GM19043 (cell line): ENCODE results near the gene MEOX1.

ENCODE experiments used
- ATAC-seq: cut with Tn5 transposase; IDR thresholded peaks from one replicate; pipeline ENCODE4 v1.9.1; 2021; ENCODE audit warnings: low read depth; ENCODE audit not compliant: unreplicated experiment

Gene MEOX1

DNA sequence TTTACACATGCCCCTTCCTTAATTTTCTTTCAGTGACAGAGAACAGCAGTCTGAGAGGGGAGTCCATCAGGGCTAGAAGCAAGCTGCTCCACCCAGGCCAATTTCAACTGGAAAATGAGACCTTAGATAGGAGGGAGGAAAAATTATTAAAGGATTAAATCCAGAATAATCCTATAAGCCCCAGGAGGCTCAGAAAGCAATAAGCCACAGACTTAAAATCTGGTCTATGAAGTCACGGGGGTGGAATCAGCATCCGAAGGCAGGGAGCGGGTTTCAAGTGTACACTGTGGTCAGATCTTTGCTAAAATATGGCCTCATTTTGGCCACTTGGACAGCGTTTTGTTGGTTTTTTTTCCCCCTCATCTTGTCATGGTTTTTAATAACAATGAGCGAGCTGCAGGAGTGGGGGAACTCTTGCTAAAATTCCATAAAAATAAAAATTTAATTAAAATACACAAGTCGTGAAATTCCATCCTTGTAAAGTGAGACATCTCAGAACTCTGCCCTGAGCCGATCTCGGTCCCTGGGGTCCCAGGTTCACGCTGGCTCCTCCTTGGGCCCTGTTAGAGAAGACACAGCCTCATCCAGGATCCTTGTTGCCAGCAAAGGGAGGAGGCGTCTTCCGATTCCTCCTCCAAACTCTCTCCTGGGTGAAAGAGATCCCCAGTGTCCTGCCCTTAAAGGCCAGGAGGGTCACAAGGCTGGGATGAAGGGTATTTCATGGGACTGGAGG is 63.9 kb downstream of the MEOX1 start:
- ATAC-seq = no peak

DNA sequence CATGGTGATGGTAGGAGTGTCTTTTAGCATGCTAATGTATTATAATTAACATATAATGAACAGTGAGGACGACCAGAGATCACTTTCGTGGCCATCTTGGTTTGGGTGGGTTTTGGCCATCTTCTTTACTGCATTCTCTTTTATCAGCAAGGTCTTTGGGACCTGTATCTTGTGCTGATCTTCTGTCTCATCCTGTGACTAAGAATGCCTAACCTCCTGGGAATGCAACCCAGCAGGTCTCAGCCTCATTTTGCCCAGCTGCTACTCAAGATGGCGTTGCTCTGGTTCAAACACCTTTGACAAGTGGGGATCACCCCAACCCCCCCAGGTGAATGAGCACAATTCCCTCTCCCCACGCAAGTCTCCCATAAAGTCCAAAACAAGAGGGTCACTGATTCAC is 66.3 kb downstream of the MEOX1 start:
- no peak for ATAC-seq

DNA sequence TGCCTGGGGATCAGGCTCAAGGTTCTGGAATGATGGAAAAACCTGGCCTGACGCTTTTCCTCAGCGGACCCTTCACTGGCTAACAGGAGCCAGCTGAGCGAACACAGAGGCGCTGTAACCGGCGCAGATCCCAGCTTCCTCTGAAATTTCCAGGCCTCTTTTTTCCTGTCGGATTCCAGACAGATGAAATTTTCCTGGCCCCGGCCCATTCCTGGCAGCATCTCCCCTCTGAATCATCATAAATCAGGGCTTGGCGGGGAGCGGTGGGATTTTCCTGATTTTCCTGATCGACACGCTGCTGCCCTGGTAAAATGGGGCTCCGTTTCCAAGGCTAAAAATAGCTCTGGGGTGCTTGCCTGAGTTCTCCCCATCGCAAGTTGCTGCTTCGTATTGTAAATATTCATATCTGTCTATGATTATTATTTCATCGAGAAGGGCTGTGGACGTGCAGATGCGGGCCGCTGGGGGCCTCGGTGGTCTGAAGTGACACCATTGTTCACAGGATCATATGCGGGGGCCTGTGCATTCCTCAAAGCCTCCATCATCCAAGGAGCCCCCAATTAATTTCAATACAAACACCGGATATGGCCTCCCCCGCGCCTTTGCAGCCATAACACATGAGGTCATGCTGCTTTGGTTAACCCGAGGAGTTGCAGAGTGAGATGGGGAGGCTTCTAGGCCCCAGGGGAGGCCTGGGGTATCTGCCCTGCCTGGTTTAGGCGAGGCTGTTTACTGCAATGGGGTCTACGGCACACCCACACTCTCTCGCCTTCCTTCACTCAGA is 69.8 kb downstream of the MEOX1 start:
- no peak for ATAC-seq

DNA sequence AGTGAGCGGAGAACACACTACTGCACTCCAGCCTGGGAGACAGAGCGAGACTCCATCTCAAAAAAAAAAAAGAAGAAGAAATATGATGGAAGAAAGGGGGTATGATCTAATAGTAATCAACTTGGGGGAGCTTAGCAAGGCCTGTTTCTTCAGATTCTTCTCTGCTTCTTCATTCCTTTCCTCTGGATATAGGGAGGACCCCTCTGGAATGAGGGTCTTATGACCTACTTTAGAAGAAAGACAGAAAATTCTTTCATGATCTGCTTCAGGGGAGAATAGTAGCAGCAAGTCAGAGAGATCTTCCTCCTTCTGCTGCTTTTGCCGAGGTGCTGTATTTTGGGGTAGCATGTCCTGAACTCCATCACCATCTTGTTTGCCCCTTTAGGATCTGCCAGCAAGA is 70.7 kb downstream of the MEOX1 start:
- no peak for ATAC-seq
